CD14-positive monocyte (primary cell): ENCODE measurements around the gene SHE. TPM values are rescaled to one million over a fixed set of nuclear protein-coding genes. Genes with fewer than 3 reads are reported as not detected.

ENCODE experiments used
- DNase-seq, 3 donors: peaks; one replicate each; pipeline ENCODE4 v3.0.0-alpha.2; 2011 to 2022
- H2AFZ ChIP-seq: 2 replicates; pipeline ENCODE4 v1.6.0; 2012; ENCODE audit warnings: mild to moderate bottlenecking, low read depth, low read length, inconsistent platforms; ENCODE audit not compliant: insufficient read depth, poor library complexity, severe bottlenecking
- H3K27ac ChIP-seq, 2 donors: 1 replicate in 1 of 2; 2 replicates in 1 of 2; pipeline ENCODE4 v1.5.1; 2012 to 2013; ENCODE audit warnings: low read length in 2 of 2, control low read depth in 1 of 2, inconsistent platforms in 1 of 2, low read depth in 1 of 2, mild to moderate bottlenecking in 1 of 2
- H3K27me3 ChIP-seq, 2 donors: one replicate each; pipeline versions ENCODE4 v1.6.0 to v1.6.1; 2011 to 2013; ENCODE audit warnings: low read length in 2 of 2; ENCODE audit not compliant: control insufficient read depth in 2 of 2, insufficient read depth in 2 of 2
- H3K36me3 ChIP-seq, 2 donors: replicated peaks in 1 of 2; 1 replicate in 1 of 2; 2 replicates in 1 of 2; pipeline versions ENCODE4 v1.5.1 to v1.6.1; 2012 to 2013; ENCODE audit warnings: low read length in 2 of 2, control low read depth in 1 of 2, inconsistent platforms in 1 of 2, mild to moderate bottlenecking in 1 of 2; ENCODE audit not compliant: insufficient read depth in 2 of 2, control insufficient read depth in 1 of 2
- H3K4me1 ChIP-seq, 2 donors: 1 replicate in 1 of 2; 2 replicates in 1 of 2; pipeline versions ENCODE4 v1.5.1 to v1.6.1; 2012 to 2013; ENCODE audit warnings: low read length in 2 of 2, control low read depth in 1 of 2, inconsistent platforms in 1 of 2, mild to moderate bottlenecking in 1 of 2, moderate library complexity in 1 of 2; ENCODE audit not compliant: insufficient read depth in 2 of 2, control insufficient read depth in 1 of 2
- H3K4me2 ChIP-seq: replicated peaks from 2 replicates; pipeline ENCODE3; 2012; ENCODE audit warnings: low read length, moderate library complexity, mild to moderate bottlenecking; ENCODE audit not compliant: poor library complexity, severe bottlenecking; ENCODE audit errors: extremely low read depth
- H3K4me3 ChIP-seq, 3 experiments: fragments of 200-600 bp in 1 of 3; sonication (generic) in 1 of 3; replicated peaks in 1 of 3; 1 replicate in 2 of 3; 2 replicates in 1 of 3; pipeline ENCODE4 v1.5.1; 2011 to 2013; ENCODE audit warnings: low read length in 3 of 3, mild to moderate bottlenecking in 3 of 3, control low read depth in 2 of 3, low read depth in 2 of 3, inconsistent platforms in 1 of 3, moderate library complexity in 1 of 3
- H3K79me2 ChIP-seq: 2 replicates; pipeline ENCODE4 v1.6.0; 2012; ENCODE audit warnings: mild to moderate bottlenecking, control low read depth, inconsistent platforms, low read length, moderate library complexity; ENCODE audit not compliant: insufficient read depth
- H3K9ac ChIP-seq: 2 replicates; pipeline ENCODE4 v1.6.0; 2017; ENCODE audit warnings: low read length, mild to moderate bottlenecking; ENCODE audit not compliant: insufficient read depth, poor library complexity, severe bottlenecking
- H3K9me3 ChIP-seq, 2 donors: replicated peaks in 1 of 2; 1 replicate in 1 of 2; 2 replicates in 1 of 2; pipeline versions ENCODE4 v1.5.1 to v1.6.1; 2012 to 2013; ENCODE audit warnings: low read length in 2 of 2, control low read depth in 1 of 2; ENCODE audit not compliant: control insufficient read depth in 1 of 2, insufficient read depth in 1 of 2
- H4K20me1 ChIP-seq: 2 replicates; pipeline ENCODE4 v1.6.0; 2012; ENCODE audit warnings: mild to moderate bottlenecking, low read length, control low read depth, moderate library complexity; ENCODE audit not compliant: insufficient read depth
- H3K27ac Mint-ChIP-seq, 7 donors: one replicate each; pipeline ENCODE4 v1.8.0; 2020; ENCODE audit warnings: mild to moderate bottlenecking in 7 of 7, mixed read lengths in 7 of 7, moderate library complexity in 6 of 7, inconsistent platforms in 2 of 7
- H3K27me3 Mint-ChIP-seq, 3 donors: one replicate each; pipeline ENCODE4 v1.8.0; 2021 to 2022; ENCODE audit warnings: low read depth in 3 of 3, mild to moderate bottlenecking in 3 of 3, mixed read lengths in 3 of 3, moderate library complexity in 3 of 3, inconsistent platforms in 1 of 3
- H3K36me3 Mint-ChIP-seq, 2 donors: one replicate each; pipeline ENCODE4 v1.8.0; 2020; ENCODE audit warnings: mixed read lengths in 2 of 2, inconsistent platforms in 1 of 2, mild to moderate bottlenecking in 1 of 2
- H3K4me1 Mint-ChIP-seq: one replicate; pipeline ENCODE4 v1.8.0; 2020; ENCODE audit warnings: mild to moderate bottlenecking, mixed read lengths
- H3K4me3 Mint-ChIP-seq, 2 donors: one replicate each; pipeline ENCODE4 v1.8.0; 2020; ENCODE audit warnings: mild to moderate bottlenecking in 2 of 2, mixed read lengths in 2 of 2, moderate library complexity in 1 of 2
- H3K9me3 Mint-ChIP-seq, 7 donors: one replicate each; pipeline ENCODE4 v1.8.0; 2020 to 2022; ENCODE audit warnings: mixed read lengths in 7 of 7, mild to moderate bottlenecking in 6 of 7, moderate library complexity in 6 of 7, inconsistent platforms in 2 of 7
- WGBS: methylation state at CpG from one replicate; pipeline ENCODE4 v1.1.5; 2013; ENCODE audit warnings: missing lambda C conversion rate; ENCODE audit not compliant: insufficient coverage; 5-methylcytosine and 5-hydroxymethylcytosine counted together
- intact Hi-C, 2 donors: fragments of 100-400 bp; cut with micrococcal nuclease; formaldehyde crosslinking; loops; one replicate each; pipeline versions ENCODE4 v1.15.0 to v1.15.1; 2023
- polyA plus RNA-seq, 3 donors: library from polyadenylated mRNA; depleted of rRNA in 1 of 3; unstranded in 2 of 3; stranded (reverse) in 1 of 3; fragments of 300-500 nt in 2 of 3; fragments of >200 nt in 1 of 3; fragmentation: Illumina TruSeq in 2 of 3; gene quantifications; 1 replicate in 2 of 3; 2 replicates in 1 of 3; pipeline ENCODE4 v1.2.3, GENCODE V29; 2012 to 2021
- TF ChIP-seq, protein P1 (sequence below): fragments of 200-600 bp; IDR thresholded peaks from one replicate; pipeline ENCODE4 v1.8.0; 2022; ENCODE audit warnings: antibody characterized with exemption, mild to moderate bottlenecking

SHE gene
- polyA plus RNA-seq, 3 donors = not detected

DNA sequence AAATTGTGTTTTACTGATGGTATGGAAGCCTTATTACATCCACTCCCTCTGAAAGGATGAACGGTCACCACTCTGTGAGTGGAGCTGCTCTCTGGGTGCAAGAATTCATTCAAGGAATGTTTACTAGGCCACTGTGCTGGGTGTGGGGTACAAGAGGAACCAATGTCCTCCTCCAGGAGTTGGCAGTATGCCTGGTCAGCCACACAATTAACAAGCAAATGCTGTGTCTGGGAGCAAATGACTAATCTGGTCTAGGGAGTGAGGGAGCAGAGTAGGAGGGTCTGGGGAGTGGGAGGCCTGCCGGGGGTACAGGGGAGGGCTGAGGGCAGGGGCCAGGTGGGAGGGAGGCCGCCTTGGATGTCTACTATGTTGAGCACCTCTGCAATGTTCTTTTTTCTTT is 27.4 kb downstream of the SHE start:
- Mint-ChIP-seq H3K9me3 (no peaks in the 10 kb centered on the region), H3K27ac (peak overlapping the region in 4 of 7 donors; percentile 57 to 74 (median 62)), H3K27me3 (peaks cover 0 to 3% (median 0%) of the 10 kb centered on the region in 3 donors), H3K4me1 (peaks cover 28% of the 10 kb centered on the region), H3K36me3 (peaks cover 0 to under 1% of the 10 kb centered on the region in 2 donors), H3K4me3 (no peak overlapping the region)
- Histone ChIP-seq H3K4me2 (no peak overlapping the region), H3K4me1 (peaks cover 14 to 29% of the 10 kb centered on the region in 2 donors), H3K36me3 (no peaks in the 10 kb centered on the region), H3K27me3 (no peaks in the 10 kb centered on the region), H3K9ac (no peak overlapping the region), H3K4me3 (no peak overlapping the region), H3K9me3 (no peaks in the 10 kb centered on the region), H2AFZ (no peak overlapping the region), H3K79me2 (no peaks in the 10 kb centered on the region), H3K27ac (no peak overlapping the region), H4K20me1 (peaks cover 5% of the 10 kb centered on the region)
- peak in 2 of 3 donors; percentile 54 to 59 for DNase-seq
- intact Hi-C loops = loop anchor here (5.0 to 10.0 kb wide), 3 partner anchors 33 to 140 kb away; partner anchors contain the start of gene IL6R (in 1 of the 2)
- TF ChIP-seq, protein P1, sequence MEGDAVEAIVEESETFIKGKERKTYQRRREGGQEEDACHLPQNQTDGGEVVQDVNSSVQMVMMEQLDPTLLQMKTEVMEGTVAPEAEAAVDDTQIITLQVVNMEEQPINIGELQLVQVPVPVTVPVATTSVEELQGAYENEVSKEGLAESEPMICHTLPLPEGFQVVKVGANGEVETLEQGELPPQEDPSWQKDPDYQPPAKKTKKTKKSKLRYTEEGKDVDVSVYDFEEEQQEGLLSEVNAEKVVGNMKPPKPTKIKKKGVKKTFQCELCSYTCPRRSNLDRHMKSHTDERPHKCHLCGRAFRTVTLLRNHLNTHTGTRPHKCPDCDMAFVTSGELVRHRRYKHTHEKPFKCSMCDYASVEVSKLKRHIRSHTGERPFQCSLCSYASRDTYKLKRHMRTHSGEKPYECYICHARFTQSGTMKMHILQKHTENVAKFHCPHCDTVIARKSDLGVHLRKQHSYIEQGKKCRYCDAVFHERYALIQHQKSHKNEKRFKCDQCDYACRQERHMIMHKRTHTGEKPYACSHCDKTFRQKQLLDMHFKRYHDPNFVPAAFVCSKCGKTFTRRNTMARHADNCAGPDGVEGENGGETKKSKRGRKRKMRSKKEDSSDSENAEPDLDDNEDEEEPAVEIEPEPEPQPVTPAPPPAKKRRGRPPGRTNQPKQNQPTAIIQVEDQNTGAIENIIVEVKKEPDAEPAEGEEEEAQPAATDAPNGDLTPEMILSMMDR = no peak
- 0% methylated on average over 1 of the region's 3 CpGs for WGBS

DNA sequence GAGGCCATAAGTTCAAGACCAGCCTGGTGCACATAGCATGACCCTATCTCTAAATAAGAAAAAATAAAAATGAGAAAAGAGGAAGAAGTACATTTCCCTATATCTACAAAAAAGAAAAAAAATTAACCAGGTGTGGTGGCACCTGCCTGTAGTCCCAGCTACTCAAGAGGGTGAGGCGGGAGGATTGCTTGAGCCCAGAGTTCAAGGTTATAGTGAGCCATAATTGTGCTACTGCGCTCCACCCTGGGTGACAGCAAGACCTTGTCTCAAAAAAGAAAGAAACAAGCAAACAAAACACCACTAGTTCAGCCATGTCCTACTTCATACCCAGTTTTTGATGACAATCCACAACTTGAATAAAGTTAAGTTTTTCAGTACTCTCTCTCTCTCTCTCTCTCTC is 30.9 kb downstream of the SHE start:
- H3K9ac ChIP-seq = no peak overlapping the region
- H3K27ac ChIP-seq = no peak overlapping the region
- H3K4me1 ChIP-seq = peaks cover 10 to 16% of the 10 kb centered on the region in 2 donors
- peak overlapping the region in 1 of 7 donors; percentile 69 for H3K27ac Mint-ChIP-seq
- H3K4me3 ChIP-seq = no peak overlapping the region
- H3K4me2 ChIP-seq = no peak overlapping the region
- H3K79me2 ChIP-seq = peaks cover 10% of the 10 kb centered on the region
- peaks cover 22 to 34% of the 10 kb centered on the region in 2 donors for H3K36me3 Mint-ChIP-seq
- H3K9me3 Mint-ChIP-seq = no peaks in the 10 kb centered on the region
- DNase-seq = no peak
- peaks cover 0 to 3% (median 0%) of the 10 kb centered on the region in 3 donors for H3K27me3 Mint-ChIP-seq
- H3K9me3 ChIP-seq = no peaks in the 10 kb centered on the region
- no CpG with 5 or more reads among the region's 2 CpGs for WGBS
- H3K4me1 Mint-ChIP-seq = peaks cover 18% of the 10 kb centered on the region
- H2AFZ ChIP-seq = no peak overlapping the region
- intact Hi-C loops = loop anchor here in 1 of 2 donors (10.0 kb wide), 1 partner anchor 137 kb away; no protein-coding TSS in a partner anchor
- peaks cover 38% of the 10 kb centered on the region for H4K20me1 ChIP-seq
- no peaks in the 10 kb centered on the region for H3K27me3 ChIP-seq
- TF ChIP-seq, protein P1 = no peak
- no peak overlapping the region for H3K4me3 Mint-ChIP-seq
- H3K36me3 ChIP-seq = peaks cover 6 to 28% of the 10 kb centered on the region in 2 donors
